GM18499 (cell line): ENCODE results near the gene GJC2.
"Not testable (repeated sequence)": the region's sequence is repeated elsewhere in the genome, so short reads cannot be mapped to it uniquely, and the experiment has no call there.

Experiments
- ATAC-seq: cut with Tn5 transposase; IDR thresholded peaks from one replicate; pipeline ENCODE4 v1.9.1; 2021; ENCODE audit warnings: moderate number of reproducible peaks; ENCODE audit not compliant: insufficient read depth, unreplicated experiment

GJC2 gene

GRCh38 chr1:228168563-228169270, 19.0 kb downstream of the GJC2 start:
- no peak for ATAC-seq

DNA sequence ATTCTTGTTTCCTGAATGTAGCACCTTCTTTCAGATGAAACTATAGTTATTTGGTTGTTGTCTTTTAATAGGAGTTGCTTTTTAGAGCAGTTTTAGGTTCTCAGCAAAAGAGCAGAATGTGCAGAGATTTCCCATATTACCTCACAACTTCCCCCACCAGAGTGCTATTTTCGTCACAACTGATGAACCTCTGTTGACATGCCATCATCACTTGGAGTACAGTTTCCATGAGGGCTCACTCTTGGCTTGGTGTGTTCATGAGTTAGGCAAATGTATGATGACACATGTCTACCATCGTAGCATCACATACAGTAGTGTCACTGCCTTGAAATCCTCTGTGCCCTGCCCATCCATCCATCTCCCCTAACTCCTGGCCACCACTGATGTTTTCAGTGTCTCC, 19.6 kb downstream of the GJC2 start:
- no peak for ATAC-seq

DNA sequence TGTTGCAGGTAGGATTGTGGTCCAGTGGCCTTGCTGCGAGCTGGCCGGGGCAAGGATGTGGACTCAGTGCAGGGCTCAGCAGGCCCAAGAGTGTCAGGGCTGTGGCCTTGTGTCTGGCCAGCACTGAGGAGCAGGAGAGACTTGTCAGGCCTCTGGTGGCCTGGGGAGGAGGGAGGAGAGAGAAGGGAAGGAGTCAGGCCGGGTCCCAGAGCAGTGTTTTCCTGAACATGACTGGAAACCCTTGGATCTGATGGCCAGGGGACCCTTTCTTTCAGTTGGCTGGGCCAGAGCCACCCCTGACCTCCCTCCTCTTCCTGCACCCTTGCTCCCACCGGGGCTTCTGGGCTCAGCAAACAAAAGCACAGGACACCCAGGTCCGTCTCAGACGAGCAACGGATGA, 20.9 kb downstream of the GJC2 start:
- no peak for ATAC-seq

GRCh38 chr1:228171221-228171891, 21.6 kb downstream of the GJC2 start:
- ATAC-seq: no peak

- ATAC-seq: no peak
Observed at GRCh38 chr1:228172591-228173527, 23.1 kb downstream of the GJC2 start.

GRCh38 chr1:228173528-228174481, 24.1 kb downstream of the GJC2 start:
- not testable (repeated sequence) for ATAC-seq

- ATAC-seq: no peak
Observed at GRCh38 chr1:228174482-228175315, 25.0 kb downstream of the GJC2 start.

- no peak for ATAC-seq
Observed at GRCh38 chr1:228175316-228176023, 25.7 kb downstream of the GJC2 start.

DNA sequence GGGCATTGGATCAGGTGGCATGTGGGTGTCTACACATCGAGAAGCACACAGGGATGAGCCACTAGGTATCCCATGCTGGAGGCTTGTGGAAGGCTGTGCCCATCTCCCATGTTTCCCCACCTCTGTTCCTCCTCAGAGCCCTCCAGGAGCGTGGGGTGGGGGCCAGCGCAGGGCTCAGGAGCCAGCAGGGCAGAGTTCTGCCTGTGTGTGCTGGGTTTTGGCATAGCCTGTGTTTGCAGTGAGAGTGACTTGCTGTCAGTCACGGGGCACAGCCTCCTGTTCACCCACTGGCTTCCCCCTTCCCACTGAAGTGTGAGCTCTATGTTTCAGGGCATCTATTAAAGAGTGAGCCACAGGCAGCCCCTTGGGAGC, 26.3 kb downstream of the GJC2 start:
- no peak for ATAC-seq

DNA sequence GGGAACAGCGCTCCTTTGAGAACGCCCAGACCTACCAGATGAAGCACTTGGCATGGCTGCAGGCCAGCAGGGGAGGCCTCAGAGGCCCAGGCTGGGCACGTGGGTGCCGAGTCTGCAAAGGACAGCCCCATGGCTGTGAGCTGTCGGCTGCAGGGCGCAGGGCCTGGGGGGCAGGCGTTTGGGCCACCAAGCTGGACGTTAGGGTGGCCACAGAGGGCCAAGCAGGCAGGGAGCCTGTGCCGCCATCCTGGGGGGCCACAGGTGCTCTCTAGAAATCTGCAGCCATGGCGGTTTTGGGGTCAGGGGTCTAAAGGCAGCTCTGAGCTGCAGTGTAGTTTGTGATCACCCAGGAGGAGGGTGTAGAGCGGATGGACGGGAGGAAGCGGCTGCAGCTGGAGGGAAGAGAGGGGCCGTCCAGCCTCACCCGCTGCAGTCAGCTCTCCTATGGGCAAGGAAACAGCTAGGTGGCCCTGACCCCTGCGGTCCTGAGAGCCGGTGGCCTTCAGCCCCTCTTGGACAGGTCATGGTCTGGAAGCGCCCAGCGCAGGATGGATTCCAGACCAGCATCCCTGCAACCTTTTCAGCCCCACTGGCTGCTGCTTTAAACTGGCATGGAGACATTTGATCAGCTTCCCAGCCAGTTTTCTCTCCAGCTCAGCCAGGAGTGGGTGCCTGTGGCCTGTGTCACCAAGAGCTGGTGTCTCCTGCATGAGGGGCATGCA, 26.9 kb downstream of the GJC2 start:
- no peak for ATAC-seq

DNA sequence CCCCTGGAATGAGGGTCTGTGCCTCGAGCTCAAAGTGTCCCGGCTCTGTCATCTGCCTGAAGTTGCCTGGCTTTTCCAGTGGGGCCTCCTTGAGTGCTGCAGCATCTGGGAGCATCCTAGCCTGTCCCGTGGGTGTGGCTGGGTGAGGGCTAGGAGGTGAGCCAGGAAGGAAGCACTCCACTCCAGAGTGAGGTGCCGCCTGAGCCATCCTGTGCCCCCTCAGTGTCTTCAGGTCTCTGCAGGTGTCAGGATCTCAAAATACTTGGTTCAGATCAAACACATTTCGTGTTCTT, 27.4 kb downstream of the GJC2 start:
- ATAC-seq: no peak

- ATAC-seq: no peak
Observed at GRCh38 chr1:228177721-228178710, 28.3 kb downstream of the GJC2 start.

DNA sequence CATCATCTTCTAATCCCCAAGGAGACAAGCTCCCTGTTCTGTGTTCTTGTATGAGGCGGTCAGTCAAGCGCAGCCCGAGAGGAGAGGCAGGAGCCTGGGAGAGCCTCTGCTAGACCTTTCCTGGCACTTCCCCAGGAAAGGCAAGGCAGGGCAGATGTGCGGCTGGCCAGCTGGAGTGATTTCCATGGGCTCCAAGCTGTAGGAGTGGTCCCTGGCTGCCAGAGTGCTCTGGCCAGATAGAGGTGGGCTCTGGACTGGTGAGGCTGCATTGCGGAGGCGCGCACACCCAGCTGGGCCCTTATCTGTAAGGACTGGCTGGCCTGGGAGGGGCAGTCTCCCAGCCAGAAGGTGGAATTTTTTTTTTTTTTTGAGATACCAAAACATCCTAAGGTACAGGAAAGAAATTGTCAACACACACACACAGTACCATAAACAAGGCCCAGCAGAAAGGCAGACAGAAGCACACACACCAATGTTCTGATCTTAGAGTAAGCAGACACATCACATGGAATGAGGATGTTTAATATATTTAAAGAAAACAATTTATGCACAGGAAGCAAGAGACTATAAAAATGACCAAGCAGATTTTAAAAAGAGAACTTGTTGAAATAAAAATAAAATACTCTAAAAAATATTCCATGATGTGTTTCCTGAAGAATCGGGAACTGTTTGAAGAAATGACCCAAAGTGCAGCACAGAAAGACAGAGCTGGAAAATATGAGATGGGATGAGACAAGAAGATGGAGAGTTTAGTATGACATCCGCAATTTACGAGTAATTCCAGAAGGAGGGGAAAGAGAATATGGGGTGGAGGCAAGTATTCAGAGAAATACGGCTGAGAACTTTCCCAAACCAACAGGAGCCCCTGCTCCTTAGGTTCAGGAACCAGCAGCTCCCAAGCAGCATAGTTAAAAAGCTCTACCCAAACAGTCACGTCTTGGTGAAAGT, 29.3 kb downstream of the GJC2 start:
- ATAC-seq: no peak

DNA sequence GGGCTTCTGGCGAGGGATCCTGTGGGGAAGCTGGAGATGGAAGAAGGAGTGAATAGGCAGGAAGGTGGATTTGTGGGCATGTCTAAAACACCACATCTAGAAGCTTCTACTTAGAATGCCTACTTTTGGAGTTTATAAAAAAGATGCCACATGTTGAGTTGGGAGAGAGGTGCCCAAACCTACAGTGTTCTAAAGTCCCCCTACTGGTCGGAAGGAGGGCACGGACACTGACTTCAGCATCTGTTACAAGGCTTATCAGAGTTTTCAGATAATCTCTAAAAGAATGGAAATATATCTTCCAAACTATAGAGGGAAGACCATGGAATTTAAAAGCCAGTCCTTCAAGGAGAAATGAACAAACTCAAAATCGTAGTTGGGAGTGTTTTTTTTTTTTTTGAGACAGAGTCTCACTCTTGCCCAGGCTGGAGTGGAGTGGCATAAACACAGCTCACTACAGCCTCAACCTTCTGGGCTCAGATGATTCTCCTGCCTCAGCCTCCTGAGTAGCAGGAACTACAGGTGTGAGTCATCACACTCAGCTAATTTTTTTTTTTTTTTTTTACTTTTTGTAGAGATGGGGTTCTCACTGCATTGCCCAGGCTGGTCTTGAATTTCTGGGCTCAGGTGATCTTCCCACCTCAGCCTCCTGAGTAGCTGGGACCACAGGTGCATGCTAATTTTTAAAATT, 30.7 kb downstream of the GJC2 start:
- no peak for ATAC-seq

DNA sequence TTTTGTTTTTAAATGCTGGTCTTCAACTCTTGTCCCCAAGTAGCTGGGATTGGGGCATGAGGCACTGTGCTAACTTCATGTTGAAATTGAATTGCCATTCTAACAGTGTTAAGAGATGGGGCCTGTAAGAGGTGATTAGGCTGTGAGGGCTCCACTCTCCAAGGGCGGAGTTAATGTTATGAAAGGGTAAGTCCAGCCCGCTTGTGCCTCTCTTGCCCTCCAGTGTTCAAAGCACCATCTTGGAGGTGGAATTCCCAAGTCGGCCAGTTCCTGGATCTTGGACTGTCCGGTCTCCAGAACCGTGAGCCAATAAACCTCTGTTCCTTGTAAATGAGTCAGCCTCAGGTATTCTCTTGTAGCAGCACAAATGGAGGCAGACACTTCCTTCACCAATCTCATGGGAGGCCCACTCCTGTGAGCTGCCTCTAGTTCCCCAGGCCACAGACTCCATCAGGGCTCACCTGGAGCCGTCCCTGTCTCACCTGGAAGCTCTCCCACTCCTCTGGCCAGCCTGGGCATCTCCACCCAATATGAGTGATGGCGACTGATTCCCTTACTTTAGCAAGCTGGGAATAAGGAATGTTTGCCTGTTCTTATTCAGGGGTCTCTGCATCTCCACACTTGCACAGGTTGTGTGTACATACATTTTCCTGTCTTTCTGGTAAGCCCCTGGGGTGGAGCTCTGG, 31.4 kb downstream of the GJC2 start:
- no peak for ATAC-seq
